D721Med (cell line): ENCODE results near the gene HSF5.

ENCODE experiments used
- DNase-seq: peaks from one replicate; pipeline ENCODE4 v3.0.0; 2011; ENCODE audit warnings: low spot score; ENCODE audit not compliant: insufficient read length
- FAIRE-seq: peaks from 2 replicates; lab custom pipeline; 2011; peaks lifted over from hg19 to GRCh38; lab: Jason Lieb, UNC
- TF ChIP-seq, protein P1 (sequence below): IDR thresholded peaks from 2 replicates; pipeline ENCODE4 v1.5.1; 2012; ENCODE audit warnings: mild to moderate bottlenecking, control low read depth; ENCODE audit not compliant: insufficient read depth; ENCODE audit errors: missing control alignments

The HSF5 gene

DNA sequence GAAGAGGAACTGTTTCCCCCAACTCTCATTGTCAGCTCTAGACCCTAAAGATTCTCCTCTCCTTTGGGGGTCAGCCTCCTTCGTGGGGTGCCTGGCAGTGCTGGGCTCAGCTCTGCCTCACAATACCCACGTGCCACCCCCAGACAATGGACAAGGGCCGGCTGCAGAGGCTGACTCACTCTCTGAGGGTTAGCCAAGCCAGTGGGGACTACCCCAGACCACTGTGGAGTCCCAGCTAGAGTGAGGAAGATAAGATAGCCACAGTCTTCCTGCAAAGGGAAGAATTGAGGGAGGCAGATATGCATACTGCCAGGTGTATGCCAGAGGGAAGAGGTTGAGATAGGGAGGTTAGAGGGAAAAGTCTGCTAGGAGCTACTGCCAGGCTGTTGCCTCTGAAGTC is 39.7 kb upstream of the HSF5 start:
- no peak for FAIRE-seq

DNA sequence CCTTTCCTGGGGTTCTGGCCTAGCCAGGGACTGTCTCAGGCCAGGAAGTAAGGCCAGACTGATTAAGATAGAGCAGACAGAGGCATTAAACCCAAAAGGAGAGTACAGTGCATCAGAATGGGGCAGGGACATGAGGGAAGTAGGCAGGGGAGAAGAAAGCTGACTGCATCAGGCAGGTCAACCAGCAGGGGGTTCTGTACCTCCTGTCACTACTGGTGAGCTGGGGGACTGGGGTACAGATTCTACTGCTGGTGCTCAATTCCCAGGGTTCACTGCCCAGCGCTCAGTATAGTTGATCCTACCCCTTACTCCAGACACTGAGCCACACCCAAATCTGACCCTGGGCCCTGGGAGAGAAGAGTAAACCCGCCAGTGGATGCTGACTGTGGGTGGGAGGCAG is 39.1 kb upstream of the HSF5 start:
- no peak for FAIRE-seq
- DNase-seq: no peak
- TF ChIP-seq, protein P1, sequence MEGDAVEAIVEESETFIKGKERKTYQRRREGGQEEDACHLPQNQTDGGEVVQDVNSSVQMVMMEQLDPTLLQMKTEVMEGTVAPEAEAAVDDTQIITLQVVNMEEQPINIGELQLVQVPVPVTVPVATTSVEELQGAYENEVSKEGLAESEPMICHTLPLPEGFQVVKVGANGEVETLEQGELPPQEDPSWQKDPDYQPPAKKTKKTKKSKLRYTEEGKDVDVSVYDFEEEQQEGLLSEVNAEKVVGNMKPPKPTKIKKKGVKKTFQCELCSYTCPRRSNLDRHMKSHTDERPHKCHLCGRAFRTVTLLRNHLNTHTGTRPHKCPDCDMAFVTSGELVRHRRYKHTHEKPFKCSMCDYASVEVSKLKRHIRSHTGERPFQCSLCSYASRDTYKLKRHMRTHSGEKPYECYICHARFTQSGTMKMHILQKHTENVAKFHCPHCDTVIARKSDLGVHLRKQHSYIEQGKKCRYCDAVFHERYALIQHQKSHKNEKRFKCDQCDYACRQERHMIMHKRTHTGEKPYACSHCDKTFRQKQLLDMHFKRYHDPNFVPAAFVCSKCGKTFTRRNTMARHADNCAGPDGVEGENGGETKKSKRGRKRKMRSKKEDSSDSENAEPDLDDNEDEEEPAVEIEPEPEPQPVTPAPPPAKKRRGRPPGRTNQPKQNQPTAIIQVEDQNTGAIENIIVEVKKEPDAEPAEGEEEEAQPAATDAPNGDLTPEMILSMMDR: no peak

More for the DNA sequence above, 39.7 kb upstream of the HSF5 start:
- DNase-seq: no peak
- TF ChIP-seq, protein P1: no peak

DNA sequence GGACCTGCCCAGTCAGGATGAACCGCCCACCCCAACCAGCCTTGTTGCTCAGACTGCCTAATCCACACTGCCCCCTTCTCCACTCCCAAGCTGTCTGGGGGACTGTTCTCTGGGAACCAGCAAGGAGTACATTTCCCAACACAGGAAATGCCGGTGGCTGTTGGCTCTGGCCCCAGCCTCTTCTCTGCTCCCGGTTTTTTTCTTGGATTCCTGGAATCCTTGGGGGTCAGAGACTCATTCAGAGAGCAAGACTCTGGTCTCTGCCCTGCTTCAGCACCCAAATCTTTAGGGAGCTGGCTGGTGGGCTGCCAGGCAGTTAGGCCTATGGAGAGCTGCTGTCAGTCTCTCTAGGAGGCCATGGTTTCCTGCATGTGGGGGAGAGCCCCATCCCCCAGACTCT is 37.0 kb upstream of the HSF5 start:
- no peak for DNase-seq
- no peak for FAIRE-seq
- TF ChIP-seq, protein P1: no peak

DNA sequence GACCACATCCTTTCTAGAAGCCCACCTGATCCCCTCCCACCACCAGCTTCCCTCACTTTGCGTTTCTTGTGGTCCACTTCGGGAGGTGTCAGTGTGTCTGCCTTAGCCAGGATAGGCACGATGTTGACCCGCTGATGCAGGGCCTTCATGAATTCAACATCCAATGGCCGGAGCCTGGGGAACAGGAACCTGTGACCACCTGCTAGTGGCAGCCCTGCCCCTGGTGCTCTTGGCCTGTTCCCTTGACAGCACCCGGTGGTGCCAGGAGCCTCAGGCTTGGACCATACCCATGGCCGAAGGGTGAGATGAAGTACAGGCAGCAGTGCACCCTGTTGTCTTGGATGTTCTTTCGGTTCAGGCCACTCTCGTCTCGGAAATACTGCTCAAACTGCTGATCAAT is 33.5 kb upstream of the HSF5 start:
- TF ChIP-seq, protein P1: no peak
- no peak for FAIRE-seq
- no peak for DNase-seq

DNA sequence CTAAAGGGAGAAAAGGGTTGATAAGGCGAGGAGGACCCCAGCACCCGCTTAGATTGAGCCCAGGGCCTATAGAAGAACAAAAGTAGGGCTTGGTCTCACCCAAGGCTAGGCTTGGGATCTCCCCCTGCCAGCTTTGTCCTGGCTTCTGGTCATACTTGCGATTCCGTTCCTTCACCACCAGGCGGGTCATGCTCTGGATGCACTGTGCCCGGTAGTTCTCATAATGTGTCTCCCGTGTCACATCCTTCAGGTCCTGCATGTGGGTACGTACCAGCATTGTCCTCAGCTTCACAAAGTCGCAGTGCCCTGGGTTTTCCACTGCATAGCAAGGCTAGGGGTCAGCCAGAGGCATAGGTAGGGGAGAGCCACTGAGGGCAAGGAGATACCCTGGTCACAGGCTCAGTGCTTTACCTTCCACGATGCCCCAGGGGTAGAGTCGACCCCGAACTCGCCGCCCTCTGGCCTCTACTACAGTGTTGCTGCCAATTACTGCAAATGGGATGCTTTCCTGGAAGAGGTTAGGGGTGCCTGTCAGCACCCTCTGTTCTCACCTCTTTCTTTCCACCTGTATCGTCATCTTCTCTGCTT is 32.7 kb upstream of the HSF5 start:
- TF ChIP-seq, protein P1: peak; percentile 32
- FAIRE-seq (no peak), DNase-seq (no peak)

DNA sequence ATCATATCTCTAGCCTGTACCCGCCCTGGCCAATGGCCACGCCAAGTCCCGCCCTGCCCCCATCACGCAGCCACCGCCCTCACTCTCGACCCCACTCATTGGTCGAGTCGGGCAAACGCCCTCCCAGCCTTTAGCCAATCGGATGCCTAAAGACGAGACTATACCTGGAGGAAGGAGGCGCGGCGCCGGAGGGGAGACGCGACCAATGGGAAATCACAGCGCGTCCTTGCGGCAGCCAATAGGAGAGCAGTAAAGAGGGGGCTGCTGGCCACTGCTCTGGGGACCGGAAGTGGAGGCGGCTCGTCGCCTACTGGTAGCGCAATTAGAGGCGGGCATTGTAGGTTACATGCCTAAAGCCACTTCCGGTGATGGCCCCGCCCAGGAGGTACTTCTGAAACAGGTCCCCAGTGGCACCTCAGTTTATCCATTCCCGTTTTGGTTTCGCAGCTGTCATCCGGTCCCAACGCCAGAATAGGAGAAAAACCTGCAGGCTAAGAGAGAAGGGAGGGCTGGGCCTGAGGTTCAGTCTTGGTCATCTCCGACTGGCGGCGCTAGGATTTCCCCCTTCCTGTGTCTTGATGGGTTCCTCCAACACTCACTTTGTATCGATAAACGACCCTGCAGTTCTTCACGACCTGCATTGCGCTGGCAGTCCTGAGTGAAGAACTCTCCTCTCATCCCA is 29.9 kb upstream of the HSF5 start:
- FAIRE-seq (no peak), DNase-seq (peak; percentile 75)
- TF ChIP-seq, protein P1: no peak

DNA sequence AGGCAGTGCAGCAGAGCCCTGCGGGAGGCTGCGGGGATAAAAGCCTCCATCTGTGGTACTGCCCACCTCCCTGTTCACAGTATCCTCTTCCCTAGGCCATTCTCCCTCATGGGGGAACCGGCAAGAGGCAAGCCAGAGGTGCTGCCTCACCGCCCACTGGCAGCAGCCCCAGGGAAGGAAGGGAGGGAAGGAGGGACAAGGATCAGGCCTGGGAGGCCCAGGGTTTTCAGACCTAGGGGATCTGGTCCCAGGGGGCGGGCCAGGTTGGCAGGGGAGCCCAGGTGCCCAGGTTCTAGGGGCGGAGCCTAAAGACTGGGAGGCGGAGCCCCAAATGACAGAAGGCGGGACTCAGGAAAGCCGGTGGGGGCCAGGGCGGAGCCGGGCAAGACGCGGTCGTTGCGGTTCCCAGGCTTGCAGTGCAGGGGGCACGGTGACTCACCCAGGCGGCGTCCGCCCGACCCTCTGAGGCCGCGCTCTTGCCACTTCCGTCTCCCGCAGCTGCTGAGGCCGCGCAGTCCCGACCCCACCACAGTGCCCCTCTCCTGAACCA is 29.2 kb upstream of the HSF5 start:
- no peak for DNase-seq
- no peak for FAIRE-seq
- TF ChIP-seq, protein P1: no peak
